H1 (cell line): ENCODE measurements around the gene KLHDC1. TPM values are rescaled to one million over a fixed set of nuclear protein-coding genes. Genes with fewer than 3 reads are reported as not detected.
A peak's percentile ranks its signal among the peaks of the same experiment; 100 is the strongest.

Source experiments
- EGR1 ChIP-seq: IDR thresholded peaks from 2 replicates; pipeline ENCODE4 v1.6.1; 2011; ENCODE audit warnings: low read depth, low read length, borderline replicate concordance
- KDM5A ChIP-seq: fragments of 200-600 bp; IDR thresholded peaks from 2 replicates; pipeline ENCODE4 v1.7.1; 2012; ENCODE audit warnings: mild to moderate bottlenecking, low read length, inconsistent platforms, mixed read lengths
- NANOG ChIP-seq: IDR thresholded peaks from 2 replicates; pipeline ENCODE4 v1.6.1; 2011; ENCODE audit warnings: low read length, low read depth, mild to moderate bottlenecking, inconsistent platforms; ENCODE audit not compliant: insufficient read depth, poor library complexity, severe bottlenecking
- RBBP5 ChIP-seq: IDR thresholded peaks from 2 replicates; pipeline ENCODE4 v1.7.1; 2012; ENCODE audit warnings: low read depth, mild to moderate bottlenecking, inconsistent platforms, low read length, moderate library complexity, borderline replicate concordance
- TAF7 ChIP-seq: optimal IDR thresholded peaks from 2 replicates; pipeline ENCODE3; 2011; ENCODE audit warnings: low read depth, mild to moderate bottlenecking, inconsistent platforms, low read length, moderate library complexity, borderline replicate concordance
- polyA plus RNA-seq, 7 experiments: library from polyadenylated mRNA; depleted of rRNA in 3 of 7; stranded (reverse) in 5 of 7; unstranded in 2 of 7; fragments of >200 nt in 5 of 7; fragments of 200-250 nt in 2 of 7; gene quantifications; 1 replicate in 5 of 7; 2 replicates in 1 of 7; 4 replicates in 1 of 7; pipeline versions ENCODE4 v1.2.1 to v1.2.3, GENCODE V29; 2011 to 2013; ENCODE audit warnings: missing spikeins in 2 of 7, mixed read lengths in 2 of 7
- total RNA-seq: library from RNA; stranded (reverse); fragmentation: NEBNext Ultra II Directional; extraction: Animal tissue kit (Norgen Biotek cat#: 25700); gene quantifications from 2 replicates; pipeline ENCODE4 v1.2.1, GENCODE V29; 2021
- TF ChIP-seq, protein P1 (sequence below): IDR thresholded peaks from 2 replicates; pipeline ENCODE4 v1.6.1; 2011; ENCODE audit warnings: low read depth, mild to moderate bottlenecking, low read length; ENCODE audit not compliant: insufficient read depth
- TF ChIP-seq, protein P2 (sequence below): fragments of 300-600 bp; sonication (generic); IDR thresholded peaks from 2 replicates; pipeline ENCODE4 v1.7.1; 2012; ENCODE audit warnings: low read length, moderate library complexity, mild to moderate bottlenecking, inconsistent platforms; ENCODE audit not compliant: insufficient replicate concordance

KLHDC1 gene
- total and polyA plus RNA-seq, 2 of the 8 experiments (the other 6 are each of a cell fraction or from before 2014, with no cell fraction given), result 0.08 TPM; not detected in 1

DNA sequence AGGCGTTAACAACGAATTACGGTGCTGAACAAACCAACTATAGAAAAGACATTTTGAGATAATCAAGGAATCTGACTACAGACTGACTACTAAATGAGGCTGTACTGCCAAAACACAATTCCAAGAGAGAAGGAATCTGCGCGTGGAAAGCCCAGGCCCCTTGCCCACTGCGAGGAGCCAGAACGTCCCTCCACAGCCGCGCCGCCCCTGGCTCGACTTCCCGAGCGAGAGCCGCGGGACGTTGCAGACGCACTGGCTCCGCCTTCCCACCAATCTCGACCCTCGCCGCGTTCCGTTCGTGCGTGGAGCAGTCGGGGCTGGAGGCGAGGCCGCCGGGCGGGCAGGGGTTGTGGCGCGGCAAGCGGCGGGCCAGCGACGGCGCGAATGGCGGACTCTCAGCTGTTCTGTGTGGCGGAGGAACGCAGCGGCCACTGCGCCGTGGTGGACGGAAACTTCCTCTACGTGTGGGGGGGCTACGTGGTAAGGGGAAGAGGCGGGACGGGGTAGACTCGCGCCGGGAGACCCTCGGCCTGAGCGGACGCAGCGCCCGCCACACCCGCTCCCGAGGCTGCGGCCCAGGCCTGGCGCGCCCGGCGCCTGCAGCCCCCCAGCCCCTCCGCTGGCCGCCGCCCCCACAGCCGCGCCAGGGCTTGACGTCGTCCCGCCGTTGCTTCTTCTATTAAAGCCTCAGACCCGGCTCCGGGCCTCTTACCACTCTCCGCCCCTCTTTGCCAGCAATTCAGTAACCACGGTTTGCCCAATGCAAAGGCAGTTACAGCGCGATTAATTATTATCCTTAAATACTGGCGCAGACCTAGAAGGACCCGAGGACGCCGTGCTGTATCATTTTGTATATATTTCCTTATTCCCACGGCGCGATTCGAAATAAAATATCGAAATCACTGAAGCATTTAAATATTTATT is at the start of gene KLHDC1 (continued):
- TF ChIP-seq TAF7, result no peak
- TF ChIP-seq, protein P1, sequence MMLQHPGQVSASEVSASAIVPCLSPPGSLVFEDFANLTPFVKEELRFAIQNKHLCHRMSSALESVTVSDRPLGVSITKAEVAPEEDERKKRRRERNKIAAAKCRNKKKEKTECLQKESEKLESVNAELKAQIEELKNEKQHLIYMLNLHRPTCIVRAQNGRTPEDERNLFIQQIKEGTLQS, result no peak
- 0 out of 2 replicates have a peak, but pooled peaks have one; percentile 78 for TF ChIP-seq RBBP5
- no peak for TF ChIP-seq KDM5A
- TF ChIP-seq NANOG, result no peak
- TF ChIP-seq, protein P2, sequence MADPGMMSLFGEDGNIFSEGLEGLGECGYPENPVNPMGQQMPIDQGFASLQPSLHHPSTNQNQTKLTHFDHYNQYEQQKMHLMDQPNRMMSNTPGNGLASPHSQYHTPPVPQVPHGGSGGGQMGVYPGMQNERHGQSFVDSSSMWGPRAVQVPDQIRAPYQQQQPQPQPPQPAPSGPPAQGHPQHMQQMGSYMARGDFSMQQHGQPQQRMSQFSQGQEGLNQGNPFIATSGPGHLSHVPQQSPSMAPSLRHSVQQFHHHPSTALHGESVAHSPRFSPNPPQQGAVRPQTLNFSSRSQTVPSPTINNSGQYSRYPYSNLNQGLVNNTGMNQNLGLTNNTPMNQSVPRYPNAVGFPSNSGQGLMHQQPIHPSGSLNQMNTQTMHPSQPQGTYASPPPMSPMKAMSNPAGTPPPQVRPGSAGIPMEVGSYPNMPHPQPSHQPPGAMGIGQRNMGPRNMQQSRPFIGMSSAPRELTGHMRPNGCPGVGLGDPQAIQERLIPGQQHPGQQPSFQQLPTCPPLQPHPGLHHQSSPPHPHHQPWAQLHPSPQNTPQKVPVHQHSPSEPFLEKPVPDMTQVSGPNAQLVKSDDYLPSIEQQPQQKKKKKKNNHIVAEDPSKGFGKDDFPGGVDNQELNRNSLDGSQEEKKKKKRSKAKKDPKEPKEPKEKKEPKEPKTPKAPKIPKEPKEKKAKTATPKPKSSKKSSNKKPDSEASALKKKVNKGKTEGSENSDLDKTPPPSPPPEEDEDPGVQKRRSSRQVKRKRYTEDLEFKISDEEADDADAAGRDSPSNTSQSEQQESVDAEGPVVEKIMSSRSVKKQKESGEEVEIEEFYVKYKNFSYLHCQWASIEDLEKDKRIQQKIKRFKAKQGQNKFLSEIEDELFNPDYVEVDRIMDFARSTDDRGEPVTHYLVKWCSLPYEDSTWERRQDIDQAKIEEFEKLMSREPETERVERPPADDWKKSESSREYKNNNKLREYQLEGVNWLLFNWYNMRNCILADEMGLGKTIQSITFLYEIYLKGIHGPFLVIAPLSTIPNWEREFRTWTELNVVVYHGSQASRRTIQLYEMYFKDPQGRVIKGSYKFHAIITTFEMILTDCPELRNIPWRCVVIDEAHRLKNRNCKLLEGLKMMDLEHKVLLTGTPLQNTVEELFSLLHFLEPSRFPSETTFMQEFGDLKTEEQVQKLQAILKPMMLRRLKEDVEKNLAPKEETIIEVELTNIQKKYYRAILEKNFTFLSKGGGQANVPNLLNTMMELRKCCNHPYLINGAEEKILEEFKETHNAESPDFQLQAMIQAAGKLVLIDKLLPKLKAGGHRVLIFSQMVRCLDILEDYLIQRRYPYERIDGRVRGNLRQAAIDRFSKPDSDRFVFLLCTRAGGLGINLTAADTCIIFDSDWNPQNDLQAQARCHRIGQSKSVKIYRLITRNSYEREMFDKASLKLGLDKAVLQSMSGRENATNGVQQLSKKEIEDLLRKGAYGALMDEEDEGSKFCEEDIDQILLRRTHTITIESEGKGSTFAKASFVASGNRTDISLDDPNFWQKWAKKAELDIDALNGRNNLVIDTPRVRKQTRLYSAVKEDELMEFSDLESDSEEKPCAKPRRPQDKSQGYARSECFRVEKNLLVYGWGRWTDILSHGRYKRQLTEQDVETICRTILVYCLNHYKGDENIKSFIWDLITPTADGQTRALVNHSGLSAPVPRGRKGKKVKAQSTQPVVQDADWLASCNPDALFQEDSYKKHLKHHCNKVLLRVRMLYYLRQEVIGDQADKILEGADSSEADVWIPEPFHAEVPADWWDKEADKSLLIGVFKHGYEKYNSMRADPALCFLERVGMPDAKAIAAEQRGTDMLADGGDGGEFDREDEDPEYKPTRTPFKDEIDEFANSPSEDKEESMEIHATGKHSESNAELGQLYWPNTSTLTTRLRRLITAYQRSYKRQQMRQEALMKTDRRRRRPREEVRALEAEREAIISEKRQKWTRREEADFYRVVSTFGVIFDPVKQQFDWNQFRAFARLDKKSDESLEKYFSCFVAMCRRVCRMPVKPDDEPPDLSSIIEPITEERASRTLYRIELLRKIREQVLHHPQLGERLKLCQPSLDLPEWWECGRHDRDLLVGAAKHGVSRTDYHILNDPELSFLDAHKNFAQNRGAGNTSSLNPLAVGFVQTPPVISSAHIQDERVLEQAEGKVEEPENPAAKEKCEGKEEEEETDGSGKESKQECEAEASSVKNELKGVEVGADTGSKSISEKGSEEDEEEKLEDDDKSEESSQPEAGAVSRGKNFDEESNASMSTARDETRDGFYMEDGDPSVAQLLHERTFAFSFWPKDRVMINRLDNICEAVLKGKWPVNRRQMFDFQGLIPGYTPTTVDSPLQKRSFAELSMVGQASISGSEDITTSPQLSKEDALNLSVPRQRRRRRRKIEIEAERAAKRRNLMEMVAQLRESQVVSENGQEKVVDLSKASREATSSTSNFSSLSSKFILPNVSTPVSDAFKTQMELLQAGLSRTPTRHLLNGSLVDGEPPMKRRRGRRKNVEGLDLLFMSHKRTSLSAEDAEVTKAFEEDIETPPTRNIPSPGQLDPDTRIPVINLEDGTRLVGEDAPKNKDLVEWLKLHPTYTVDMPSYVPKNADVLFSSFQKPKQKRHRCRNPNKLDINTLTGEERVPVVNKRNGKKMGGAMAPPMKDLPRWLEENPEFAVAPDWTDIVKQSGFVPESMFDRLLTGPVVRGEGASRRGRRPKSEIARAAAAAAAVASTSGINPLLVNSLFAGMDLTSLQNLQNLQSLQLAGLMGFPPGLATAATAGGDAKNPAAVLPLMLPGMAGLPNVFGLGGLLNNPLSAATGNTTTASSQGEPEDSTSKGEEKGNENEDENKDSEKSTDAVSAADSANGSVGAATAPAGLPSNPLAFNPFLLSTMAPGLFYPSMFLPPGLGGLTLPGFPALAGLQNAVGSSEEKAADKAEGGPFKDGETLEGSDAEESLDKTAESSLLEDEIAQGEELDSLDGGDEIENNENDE, result no peak
- TF ChIP-seq EGR1, result no peak; the same call in 1 of the 2 replicates
